HT1080 (cell line): ENCODE results near the gene NUDT1. TPM values are rescaled to one million over a fixed set of nuclear protein-coding genes. Genes with fewer than 3 reads are reported as not detected.

Experiments used
- DNase-seq: peaks from one replicate; pipeline ENCODE4 v3.0.0-alpha.2; 2015; ENCODE audit warnings: low read depth
- total RNA-seq: library from RNA; depleted of rRNA; stranded (reverse); fragments of >200 nt; shearing (Covaris generic); gene quantifications from 2 replicates; pipeline ENCODE4 v1.2.3, GENCODE V29; 2014

The NUDT1 gene
- total RNA-seq, 1 experiment from 2014 or later: 58.9 TPM

DNA sequence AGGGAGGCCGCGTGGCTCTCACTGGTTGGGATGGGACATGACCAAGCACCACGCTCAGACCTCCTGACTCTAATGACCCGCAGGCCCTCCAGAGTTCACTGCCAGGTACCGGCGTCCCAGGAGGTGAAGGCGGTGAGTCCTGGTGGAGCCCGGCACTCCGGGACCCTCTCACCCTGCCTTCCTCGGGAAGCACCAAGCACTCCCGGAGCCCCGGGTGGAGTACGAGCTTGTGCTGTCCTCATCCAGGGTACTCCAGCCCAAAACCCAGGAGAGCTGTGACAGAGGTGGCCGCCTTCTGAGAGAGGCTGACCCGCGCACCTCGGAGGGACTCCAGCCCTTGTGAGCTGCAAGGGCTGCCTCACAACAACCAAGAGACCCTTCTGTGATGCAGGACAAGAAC is 18.7 kb upstream of the NUDT1 start:
- no peak for DNase-seq

DNA sequence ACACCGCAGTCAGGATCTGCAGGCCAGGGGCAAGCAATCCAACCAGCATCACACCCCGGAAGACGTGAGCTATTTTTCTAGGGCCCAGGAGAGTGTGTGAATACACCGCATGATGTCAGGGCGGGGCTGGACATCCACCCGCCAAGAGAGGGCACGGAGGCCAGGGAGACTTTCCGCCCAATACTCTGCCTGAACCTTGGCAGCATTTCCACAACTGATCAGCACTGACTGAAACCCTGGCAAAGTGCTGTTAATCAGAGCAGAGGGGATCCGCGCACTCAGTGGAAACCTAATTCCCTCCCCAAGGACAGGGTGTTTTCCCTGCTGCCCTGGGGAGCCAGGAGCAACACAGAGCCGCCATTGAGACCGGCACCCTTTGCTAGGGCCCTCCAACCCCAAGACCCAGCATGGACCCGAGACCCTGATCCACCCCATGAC is 17.5 kb upstream of the NUDT1 start:
- no peak for DNase-seq

DNA sequence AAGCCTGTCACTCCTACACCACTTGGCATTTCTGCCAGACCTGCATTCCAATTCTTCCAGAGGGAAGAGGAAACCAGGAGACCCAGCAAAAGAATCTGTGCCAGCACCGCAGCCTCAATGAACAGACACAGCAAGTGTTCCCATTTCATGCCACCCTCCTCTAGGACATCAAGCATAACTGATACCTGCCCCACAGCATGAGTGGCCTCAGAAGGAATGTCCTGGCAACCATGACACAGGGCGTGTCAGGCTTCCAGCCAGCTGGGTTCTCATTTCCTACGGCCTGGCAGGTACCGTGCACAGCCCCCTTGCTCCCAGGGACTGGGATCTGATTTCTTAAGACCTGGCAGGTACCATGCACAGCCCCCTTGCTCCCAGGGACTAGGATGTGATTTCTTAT is 17.1 kb upstream of the NUDT1 start:
- DNase-seq: no peak

DNA sequence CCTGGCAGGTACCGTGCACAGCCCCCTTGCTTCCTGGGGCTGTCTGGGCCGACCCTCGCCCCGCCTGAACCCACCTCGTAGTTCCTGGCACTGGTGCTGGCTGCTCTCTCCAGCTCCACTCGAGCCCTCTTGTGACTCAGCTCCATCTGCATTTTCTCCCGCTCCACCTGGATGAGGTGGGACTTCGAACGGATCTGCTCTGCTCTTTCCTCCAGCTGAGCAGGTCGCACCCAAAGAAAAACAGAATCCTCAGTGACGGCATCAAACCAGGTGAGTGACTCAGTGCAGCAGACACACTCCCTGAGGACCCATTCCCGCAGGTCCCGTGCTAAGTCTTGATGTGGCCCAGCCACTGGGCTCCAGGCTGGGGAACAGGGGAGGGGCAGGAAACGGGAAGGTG is 16.7 kb upstream of the NUDT1 start:
- no peak for DNase-seq

DNA sequence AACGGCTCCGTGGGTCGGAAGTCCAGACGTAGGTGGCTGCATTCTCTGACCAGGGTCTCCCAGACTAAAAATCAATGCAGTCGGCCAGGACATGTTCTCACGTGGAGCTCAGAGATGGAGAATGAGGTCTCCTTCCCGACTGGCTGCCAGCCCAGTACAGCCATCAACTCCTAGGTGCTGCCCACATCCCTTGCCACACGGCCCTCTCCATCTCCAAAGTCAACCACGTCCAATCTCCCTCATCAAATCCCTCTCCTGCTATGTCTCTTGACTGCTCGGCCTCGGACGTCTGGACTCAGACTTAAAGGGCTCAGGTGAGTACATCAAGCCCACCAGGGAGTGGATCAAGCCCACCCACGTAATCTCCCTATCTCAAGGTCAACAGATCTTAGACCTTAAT is 16.2 kb upstream of the NUDT1 start:
- DNase-seq: no peak

DNA sequence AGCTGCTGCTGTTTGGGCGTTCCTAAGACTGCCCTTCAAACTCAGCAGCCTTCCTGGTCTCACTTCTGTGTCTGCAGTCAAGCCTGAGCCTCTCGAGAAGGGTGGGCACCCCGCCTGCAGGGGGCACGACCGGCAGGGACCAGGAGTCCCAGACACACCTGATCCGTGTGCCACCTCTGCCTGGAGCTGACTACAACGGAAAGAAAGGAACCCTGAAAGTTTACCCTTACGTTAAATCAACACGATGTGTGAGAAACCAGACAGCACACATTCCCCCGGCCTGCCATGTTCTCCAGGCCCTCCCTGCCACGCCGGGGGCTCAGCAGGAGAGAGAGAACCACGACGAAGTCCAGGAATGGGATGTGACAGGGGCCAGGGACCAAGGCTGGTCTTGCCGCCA is 14.3 kb upstream of the NUDT1 start:
- no peak for DNase-seq

DNA sequence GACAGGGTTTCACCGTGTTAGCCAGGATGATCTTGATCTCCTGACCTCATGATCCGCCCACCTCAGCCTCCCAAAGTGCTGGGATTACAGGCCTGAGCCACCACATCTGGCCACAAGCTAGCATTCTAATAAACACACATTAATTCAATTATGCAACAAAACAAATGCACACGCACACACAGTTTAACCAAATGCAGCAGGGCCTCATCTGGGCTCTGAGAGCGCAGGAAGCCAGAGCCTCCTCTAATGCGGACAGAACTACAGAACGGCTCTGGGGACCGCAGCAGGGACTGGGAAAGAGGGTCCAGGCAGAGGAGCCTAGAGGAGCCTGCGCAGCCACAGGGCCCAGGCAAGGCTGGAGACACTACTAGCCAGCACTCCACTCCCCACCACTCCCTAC is 13.1 kb upstream of the NUDT1 start:
- DNase-seq: no peak

DNA sequence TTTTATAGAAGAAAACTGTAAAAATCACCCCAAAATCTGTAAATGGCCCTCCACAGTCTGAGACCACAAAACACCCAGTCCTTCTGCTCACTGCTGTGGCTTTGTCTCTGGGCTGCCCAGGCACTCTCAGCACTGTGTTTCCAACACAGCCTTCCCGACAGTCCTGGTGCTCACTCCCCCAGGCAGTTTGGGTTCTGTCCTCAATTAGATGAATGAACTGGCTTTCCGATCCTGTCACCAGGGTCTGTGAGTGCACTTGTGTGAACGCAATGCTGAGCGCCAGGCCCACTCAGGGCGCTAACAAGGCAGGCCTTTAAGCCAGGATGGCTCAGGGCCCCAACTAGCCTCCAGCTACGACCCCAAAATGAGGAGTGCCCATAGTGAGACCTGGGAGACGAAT is 12.6 kb upstream of the NUDT1 start:
- DNase-seq: no peak

DNA sequence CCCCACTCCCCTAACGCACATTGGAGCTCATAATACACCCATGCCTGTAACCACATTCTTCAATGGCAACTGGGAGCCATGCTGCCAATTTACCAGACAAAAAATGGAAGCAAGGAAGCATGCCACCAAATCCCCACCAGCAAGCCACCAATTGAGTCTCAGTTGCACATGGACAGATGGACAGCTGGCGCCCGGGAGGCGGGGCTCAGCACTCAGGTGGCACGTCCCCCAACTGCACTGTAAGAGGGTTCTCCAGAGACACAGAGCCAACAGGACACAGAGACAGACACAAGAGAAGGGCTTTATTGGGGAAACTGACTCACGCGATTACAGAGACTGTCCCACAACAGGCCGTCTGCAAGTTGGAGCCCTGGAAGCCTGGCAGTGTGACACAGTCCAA is 11.8 kb upstream of the NUDT1 start:
- DNase-seq: no peak

DNA sequence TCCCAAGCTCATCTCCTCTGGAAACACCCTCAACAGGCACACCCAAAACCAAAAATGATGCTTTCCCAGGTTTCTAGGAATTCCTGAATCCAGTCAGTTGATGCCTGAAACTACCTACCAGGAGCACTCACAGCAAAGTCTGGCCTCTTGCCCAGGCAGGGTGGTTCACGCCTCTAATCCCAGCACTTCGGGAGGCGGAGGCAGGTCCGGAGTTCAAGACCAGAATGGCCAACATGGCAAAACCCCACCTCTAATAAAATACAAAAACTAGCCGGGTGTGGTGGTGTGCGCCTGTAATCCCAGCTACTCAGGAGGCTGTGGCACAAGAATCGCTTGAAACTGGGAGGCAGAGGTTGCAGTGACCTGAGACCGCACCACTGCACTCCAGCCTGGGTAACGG is 11.1 kb upstream of the NUDT1 start:
- DNase-seq: no peak

DNA sequence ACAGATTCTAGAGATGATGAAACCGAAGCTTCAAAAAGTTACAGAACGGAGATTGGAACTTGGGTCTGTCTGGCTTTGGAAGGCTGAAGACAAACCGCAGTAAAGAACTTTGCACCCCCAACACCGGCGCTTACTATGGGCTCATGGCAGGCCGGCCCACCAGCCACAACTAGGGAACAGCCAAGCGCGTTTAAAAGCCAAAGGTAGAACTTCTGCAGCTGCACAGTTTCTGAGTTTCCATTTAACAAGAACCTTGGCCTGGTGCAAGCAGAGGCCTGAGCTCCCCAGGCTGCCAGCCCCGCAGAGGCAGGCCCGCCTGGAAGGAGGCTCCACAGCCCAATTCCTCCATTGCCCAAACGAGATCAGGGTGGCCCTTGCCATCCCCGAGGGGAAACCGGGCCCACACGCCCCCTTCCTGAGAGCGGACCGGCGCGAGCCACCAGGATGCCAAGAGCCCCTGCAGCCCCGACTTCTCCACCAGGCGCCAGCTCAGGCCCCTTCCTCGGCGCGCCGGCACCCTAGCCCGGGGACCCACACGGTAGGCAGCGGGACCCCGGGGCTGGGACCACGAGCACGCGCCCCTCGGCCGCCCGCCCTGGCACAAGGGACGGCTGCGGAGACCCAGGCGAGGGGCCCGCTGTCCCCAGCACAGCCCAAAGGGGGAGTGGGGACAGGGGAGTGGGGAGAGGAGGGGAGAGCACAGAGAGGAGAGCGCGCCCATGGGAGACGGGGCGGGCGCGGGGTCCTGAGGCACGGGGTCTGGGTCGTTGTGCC is 9.8 kb upstream of the NUDT1 start:
- DNase-seq: no peak

DNA sequence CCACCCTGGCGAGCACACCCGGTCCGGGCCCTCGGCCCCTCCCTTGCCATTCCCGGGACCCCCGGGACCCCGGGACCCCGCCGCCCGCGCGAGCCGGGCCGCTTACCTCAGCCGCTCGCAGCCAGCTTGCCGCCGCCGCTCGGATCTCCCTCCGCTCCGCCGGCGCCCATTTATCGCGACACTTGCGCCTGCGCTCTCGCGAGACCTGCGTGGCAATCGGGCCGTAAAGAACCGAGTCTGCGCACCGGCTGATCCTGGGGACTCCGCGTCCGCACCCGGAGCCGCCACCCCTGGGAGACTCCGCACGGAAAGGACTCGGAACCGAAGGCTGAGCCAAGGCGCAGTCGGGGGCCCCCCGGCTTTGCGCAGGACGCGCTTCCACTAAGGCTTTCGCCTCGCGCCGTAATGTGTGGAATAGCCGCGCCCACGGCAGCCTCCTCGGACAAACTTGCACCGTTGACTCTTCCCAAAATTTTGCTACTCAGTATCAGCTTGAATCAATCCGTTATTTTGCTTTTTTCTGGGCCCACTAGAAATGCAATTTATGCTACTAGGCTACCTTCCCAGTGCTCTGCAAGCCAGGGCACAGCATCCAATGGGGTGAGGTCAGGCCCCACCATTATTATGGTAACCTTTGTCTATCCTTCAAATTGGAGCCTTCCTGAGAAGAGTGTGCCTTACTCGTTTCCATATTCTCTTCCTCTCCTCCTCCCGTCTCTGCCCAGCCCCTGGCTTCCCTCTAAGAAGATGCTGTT is 9.1 kb upstream of the NUDT1 start, which contains the start of gene MAD1L1:
TSS of gene MAD1L1 (minus strand) at position 180 of the 755 bp plus-strand sequence. CDS start 2,812 bp downstream, outside the sequence.
- DNase-seq: peak; percentile 84

DNA sequence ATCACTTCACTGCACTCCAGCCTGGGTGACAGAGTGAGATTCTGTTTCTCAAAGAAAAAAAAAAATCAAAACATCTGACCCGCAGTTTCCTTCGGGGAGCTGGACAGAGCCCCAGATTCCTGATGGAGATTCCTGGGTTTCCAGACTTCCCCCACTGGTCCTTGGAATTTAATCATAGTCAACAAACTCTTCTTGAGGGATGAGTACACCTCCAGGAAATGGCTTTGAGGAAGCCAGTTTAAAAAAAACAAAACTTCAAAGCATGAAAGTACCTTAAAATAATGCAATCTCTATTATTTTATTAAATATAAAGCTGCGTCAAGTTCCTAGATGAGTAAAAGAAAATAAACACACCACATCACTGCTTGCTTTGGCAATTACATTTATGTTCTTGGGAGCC is 8.1 kb upstream of the NUDT1 start:
- no peak for DNase-seq

DNA sequence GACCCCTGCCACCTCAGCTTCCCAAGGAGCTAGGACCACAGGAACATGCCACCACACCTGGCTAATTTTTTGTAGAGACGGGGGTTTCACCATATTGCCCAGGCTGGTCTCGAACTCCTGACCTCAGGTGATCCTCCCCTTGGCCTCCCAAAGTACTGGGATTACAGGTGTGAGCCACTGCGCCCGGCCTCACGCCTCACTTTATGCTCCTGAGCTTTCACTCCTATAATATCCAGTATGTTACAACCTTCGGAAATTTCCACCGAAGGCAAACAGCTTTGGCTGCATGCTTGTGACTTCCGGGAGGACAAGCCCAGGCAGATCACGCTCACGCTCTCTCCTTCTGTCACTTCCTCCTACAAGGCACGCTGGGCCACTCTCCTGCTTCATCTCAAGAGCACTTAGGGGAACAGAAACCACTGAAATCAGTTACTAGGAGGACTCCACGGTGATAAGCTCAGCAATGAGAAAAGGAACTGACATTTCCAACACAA is 4.9 kb upstream of the NUDT1 start:
- no peak for DNase-seq

DNA sequence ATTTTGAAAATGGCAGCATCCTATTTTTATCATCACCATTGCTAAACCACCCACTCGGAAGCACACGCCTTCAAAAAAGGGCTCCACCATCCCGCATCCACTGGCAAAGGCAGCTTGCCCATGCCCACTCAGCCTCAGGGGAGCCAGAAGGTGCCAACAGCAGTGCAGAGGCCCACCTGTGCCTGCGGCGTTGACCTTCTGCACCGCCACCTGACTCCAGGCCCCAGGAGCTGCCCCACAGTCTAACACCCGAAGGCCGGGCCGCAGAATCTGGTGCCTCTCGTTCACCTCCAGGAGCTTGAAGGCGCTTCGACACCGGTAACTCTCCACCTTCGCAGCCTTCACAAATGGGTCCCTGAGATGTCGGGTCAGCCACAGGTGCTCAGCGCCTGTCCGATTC is 2.8 kb upstream of the NUDT1 start:
- no peak for DNase-seq

DNA sequence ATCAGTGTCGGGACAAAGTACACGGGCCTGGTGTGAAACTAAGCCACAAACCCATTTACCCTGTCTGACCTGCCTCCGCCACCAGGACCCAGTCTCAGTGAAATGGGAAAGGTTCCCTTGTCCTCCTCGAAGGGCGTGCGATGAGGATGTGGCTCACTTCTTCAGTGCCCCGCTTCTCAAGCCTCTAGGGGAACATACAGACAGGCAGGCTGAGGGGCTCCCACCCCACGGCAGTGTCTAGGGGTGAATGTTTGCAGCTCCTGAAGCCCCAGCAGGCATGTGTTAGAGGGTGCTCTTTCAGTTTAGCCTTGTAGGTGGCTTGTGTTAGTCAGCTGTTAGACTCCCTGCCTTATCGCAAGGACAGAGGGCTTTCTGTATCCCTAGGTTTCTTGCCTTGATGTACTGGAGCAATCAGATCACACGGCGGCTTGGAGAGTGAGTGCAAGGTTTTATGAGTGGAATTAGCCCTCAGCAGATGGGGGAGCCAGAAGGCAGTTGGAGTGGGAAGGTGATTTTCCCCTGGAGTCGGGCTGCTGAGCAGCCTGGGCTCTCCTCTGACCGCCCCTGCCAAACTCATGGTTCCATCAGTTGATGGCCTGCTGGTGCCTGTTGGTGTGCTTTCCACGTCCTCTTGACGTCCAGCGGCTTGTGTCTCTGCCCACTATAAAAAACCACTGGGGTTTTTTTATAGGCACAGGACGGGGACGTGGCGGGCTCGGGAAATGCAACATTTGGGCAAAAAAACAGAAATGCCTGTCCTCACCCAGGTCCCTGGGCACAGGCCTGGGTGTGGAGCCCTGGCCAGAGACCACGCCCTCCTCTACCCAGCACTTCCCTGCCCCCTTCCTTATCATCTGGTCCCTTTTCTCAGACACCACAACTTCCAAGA is 759 bp downstream of the NUDT1 start:
- DNase-seq: peak; percentile 35

DNA sequence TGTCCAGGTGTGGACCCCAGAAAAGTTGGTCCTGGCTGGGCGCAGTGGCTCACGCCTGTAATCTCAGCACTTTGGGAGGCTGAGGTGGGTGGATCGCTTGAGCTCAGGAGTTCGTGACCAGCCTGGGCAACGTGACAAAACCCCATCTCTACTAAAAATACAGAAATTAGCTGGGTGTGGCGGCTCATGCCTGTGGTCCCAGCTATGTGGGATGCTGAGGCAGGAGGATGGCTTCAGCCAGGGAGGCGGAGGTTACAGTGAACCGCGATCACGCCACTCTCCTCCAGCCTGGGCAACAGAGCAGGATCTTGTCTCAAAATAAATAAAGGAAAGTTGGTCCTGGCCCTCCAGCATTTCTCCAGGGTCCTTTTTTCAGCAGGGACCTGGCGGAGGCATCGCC is 1.4 kb downstream of the NUDT1 start:
- DNase-seq: no peak

DNA sequence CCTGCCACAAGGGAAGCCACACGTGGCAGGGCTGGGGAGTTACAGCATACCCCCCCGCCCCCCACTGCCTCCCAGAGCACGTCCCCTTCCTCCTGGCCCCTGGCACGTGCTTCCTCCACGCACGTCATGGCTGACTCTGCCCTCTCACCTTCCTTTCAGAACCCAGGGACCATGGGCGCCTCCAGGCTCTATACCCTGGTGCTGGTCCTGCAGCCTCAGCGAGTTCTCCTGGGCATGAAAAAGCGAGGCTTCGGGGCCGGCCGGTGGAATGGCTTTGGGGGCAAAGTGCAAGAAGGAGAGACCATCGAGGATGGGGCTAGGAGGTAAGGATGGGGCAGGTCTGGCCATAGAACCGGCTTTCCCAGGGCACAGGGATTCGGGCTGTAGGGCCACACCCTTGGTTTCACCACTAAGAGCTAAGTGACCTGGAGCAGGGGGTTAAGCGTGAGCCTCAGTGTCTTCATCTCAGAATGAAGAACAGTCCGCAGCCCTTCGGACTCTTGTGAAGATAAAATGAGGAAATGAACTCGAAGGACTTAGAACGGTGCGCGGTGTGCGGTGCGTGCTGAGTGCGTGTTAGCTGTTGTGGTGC is 2.5 kb downstream of the NUDT1 start:
- DNase-seq: no peak

DNA sequence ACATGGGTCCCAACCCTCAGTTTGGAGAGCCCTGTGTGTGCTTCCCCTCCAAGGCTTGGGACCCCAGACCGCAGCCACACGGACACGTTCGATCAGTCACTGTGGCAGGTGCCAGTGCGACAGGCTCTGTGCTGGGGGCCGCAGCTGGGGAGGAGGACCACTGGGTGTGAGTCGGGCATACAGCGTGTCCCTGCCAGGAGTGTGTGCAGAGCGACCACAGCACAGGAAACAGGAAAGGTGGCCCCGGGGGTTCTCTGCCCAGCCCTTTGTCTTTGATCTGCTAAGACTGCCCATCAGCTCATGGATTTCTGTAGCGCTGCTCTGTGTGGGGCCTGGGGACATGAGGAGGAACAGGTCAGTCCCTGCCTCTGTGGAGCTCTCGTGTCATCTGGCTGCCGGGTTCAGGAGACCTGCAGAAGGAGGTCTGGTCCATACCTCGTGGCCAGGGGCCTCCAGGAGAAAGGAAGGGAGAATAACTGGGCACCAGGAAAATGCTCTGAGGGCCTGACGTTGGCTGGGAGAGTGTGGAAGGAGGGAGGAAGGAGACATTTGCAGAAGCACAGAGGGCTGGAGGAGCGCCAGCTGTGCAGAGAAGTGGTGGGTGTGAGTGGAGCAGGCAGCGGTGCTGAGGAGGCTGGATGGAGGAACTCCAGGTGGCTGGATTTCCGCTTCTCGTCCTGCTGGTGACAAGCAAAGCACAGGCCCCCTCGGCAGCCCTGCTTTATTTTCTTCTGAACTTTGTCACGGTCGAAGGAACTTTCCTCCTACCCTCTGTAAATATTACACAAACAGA is 4.1 kb downstream of the NUDT1 start:
- no peak for DNase-seq
